Measurements from ENCODE around the gene MYH15.

GRCh38 chr3:108511490-108511889 is 1.1 kb upstream of the MYH15 start:
- TF ChIP-seq CTCF (IDR thresholded peaks at IDR 0.05): no peak
- no peak for TF ChIP-seq POLR2A (IDR thresholded peaks at IDR 0.05)

Data from vagina (tissue), 2 donors.